T-cell (primary cell): ENCODE results near the gene RNASE3. TPM values are rescaled to one million over a fixed set of nuclear protein-coding genes. Genes with fewer than 3 reads are reported as not detected.

Experiments
- ATAC-seq, 4 experiments: fragments of 200-7000 bp in 3 of 4; fragments of 150-1000 bp in 1 of 4; cut with Tn5 transposase; replicated peaks in 1 of 4; 1 replicate in 3 of 4; 2 replicates in 1 of 4; pipeline ENCODE4 v1.10.0; 2021; ENCODE audit warnings: moderate library complexity in 3 of 4, mild to moderate bottlenecking in 2 of 4, moderate number of reproducible peaks in 1 of 4
- CTCF ChIA-PET, 2 donors: fragments of 300-600 bp; sonication (Branson Sonifier 250); formaldehyde crosslinking; loops; one replicate each; lab custom pipeline; 2022; ENCODE audit warnings: antibody characterized with exemption in 2 of 2; lab: Charles Lee
- POLR2A ChIA-PET, 2 donors: fragments of 300-600 bp; sonication (Branson Sonifier 250); formaldehyde crosslinking; loops; one replicate each; lab custom pipeline; 2022; ENCODE audit warnings: antibody characterized with exemption in 2 of 2; lab: Charles Lee
- DNase-seq, 35 experiments: peaks; one replicate each; pipeline versions ENCODE4 v3.0.0 to v3.0.0-alpha.2; 2013 to 2023
- H3K27ac ChIP-seq: one replicate; pipeline ENCODE4 v1.5.1; 2013; ENCODE audit warnings: low read length
- H3K27me3 ChIP-seq, 2 experiments: replicated peaks in 1 of 2; 1 replicate in 1 of 2; 2 replicates in 1 of 2; pipeline versions ENCODE4 v1.6.1 to v1.7.0; 2013; ENCODE audit warnings: low read length in 1 of 2, mixed read lengths in 1 of 2; ENCODE audit not compliant: control insufficient read depth in 2 of 2, insufficient read depth in 2 of 2; ENCODE audit errors: extremely low read depth in 1 of 2
- H3K36me3 ChIP-seq, 2 donors: 1 replicate in 1 of 2; 2 replicates in 1 of 2; pipeline versions ENCODE4 v1.6.1 to v1.7.0; 2013; ENCODE audit warnings: low read length in 1 of 2; ENCODE audit not compliant: control insufficient read depth in 2 of 2, insufficient read depth in 1 of 2; ENCODE audit errors: extremely low read depth in 1 of 2
- H3K4me1 ChIP-seq, 2 experiments: 1 replicate in 1 of 2; 2 replicates in 1 of 2; pipeline versions ENCODE4 v1.6.1 to v1.7.0; 2013; ENCODE audit warnings: low read length in 2 of 2, mixed read lengths in 1 of 2; ENCODE audit not compliant: insufficient read depth in 2 of 2, control insufficient read depth in 1 of 2; ENCODE audit errors: extremely low read depth in 1 of 2
- H3K4me3 ChIP-seq, 2 donors: 1 replicate in 1 of 2; 2 replicates in 1 of 2; pipeline versions ENCODE4 v1.5.1 to v1.7.0; 2013; ENCODE audit warnings: mild to moderate bottlenecking in 2 of 2, low read length in 1 of 2, moderate library complexity in 1 of 2; ENCODE audit not compliant: control insufficient read depth in 1 of 2; ENCODE audit errors: extremely low read depth in 1 of 2
- H3K9me3 ChIP-seq: 2 replicates; pipeline ENCODE4 v1.7.0; 2013
- H3K27ac Mint-ChIP-seq, 2 donors: one replicate each; pipeline ENCODE4 v1.8.0; 2020 to 2021; ENCODE audit warnings: mild to moderate bottlenecking in 2 of 2, mixed read lengths in 2 of 2
- H3K27me3 Mint-ChIP-seq, 2 donors: one replicate each; pipeline ENCODE4 v1.8.0; 2021 to 2022; ENCODE audit warnings: mixed read lengths in 2 of 2
- H3K36me3 Mint-ChIP-seq: one replicate; pipeline ENCODE4 v1.8.0; 2021; ENCODE audit warnings: mixed read lengths
- H3K4me1 Mint-ChIP-seq, 3 donors: one replicate each; pipeline ENCODE4 v1.8.0; 2020 to 2022; ENCODE audit warnings: mixed read lengths in 3 of 3, mild to moderate bottlenecking in 1 of 3
- H3K4me3 Mint-ChIP-seq, 3 donors: one replicate each; pipeline ENCODE4 v1.8.0; 2020 to 2022; ENCODE audit warnings: mild to moderate bottlenecking in 3 of 3, mixed read lengths in 3 of 3, moderate library complexity in 3 of 3
- H3K9me3 Mint-ChIP-seq, 3 donors: one replicate each; pipeline ENCODE4 v1.8.0; 2020 to 2022; ENCODE audit warnings: mixed read lengths in 3 of 3
- WGBS: methylation state at CpG from one replicate; pipeline ENCODE4 v1.1.5; 2013; ENCODE audit warnings: missing lambda C conversion rate; ENCODE audit not compliant: insufficient coverage; 5-methylcytosine and 5-hydroxymethylcytosine counted together
- total RNA-seq, 35 experiments: library from RNA in 6 of 35; stranded (reverse) in 6 of 35; fragments of 120-200 nt in 1 of 35; gene quantifications; one replicate each; pipeline versions ENCODE4 v1.2.1 to v1.2.4 and lab custom pipeline; 2013 to 2026

RNASE3 gene
- total RNA-seq, 5 donors from 2014 or later (not counting 1 experiment from before 2014, with no cell fraction given), result not detected

- no peaks in the 10 kb centered on the region for H3K4me1 ChIP-seq
- DNase-seq (no peak), ATAC-seq (no peak)
- no peaks in the 10 kb centered on the region for H3K4me1 Mint-ChIP-seq
- H3K4me3 ChIP-seq, result no peak overlapping the region
- H3K9me3 ChIP-seq, result no peaks in the 10 kb centered on the region
- H3K27me3 Mint-ChIP-seq, result peaks cover 4 to 17% of the 10 kb centered on the region in 2 donors
- no peaks in the 10 kb centered on the region for H3K36me3 Mint-ChIP-seq
- H3K27ac ChIP-seq, result no peak overlapping the region
- H3K27ac Mint-ChIP-seq, result no peak overlapping the region
- WGBS, result 90% methylated on average over 2 of the region's 5 CpGs
- no peaks in the 10 kb centered on the region for H3K9me3 Mint-ChIP-seq
- no peaks in the 10 kb centered on the region for H3K36me3 ChIP-seq
- CTCF ChIA-PET, result no interaction called here
- peaks cover 0 to 13% of the 10 kb centered on the region in 2 experiments for H3K27me3 ChIP-seq
- H3K4me3 Mint-ChIP-seq, result no peak overlapping the region
- POLR2A ChIA-PET, result no interaction called here
Observed at GRCh38 chr14:20935303-20935984, 44.3 kb downstream of the RNASE3 start.

Other genes with a start within 250 kb of the RNASE3 start
- not detected for gene OR6S1, start 249.7 kb upstream of the RNASE3 start, total RNA-seq
- gene RNASE4, start 206.8 kb upstream of the RNASE3 start, total RNA-seq, result under 1 TPM in 4 of 5 donors, not detected in 1; 0.46 to 0.86 (median 0.56) TPM
- 1 to 10 TPM in 1 of 5 donors, under 1 TPM in 2, not detected in 2; 0.85 to 1.4 (median 0.99) TPM for gene ANG, start 202.6 kb upstream of the RNASE3 start, total RNA-seq
- gene EDDM3A, start 145.5 kb upstream of the RNASE3 start, total RNA-seq, result not detected
- not detected for gene EDDM3B, start 123.0 kb upstream of the RNASE3 start, total RNA-seq
- gene RNASE6, start 110.1 kb upstream of the RNASE3 start, total RNA-seq, result 1 to 10 TPM in 4 of 5 donors, under 1 TPM in 1; 0.91 to 2.1 (median 1.3) TPM
- gene RNASE1, start 88.5 kb upstream of the RNASE3 start, total RNA-seq, result 1 to 10 TPM in 3 of 5 donors, not detected in 2; 1.5 to 2.3 (median 2.0) TPM
- not detected for gene RNASE2, start 64.1 kb downstream of the RNASE3 start, total RNA-seq
- gene METTL17, start 98.6 kb downstream of the RNASE3 start, total RNA-seq, result 100 to 1,000 TPM in 2 of 5 donors, 10 to 100 TPM in 3; 80.4 to 112 (median 99.0) TPM
- under 1 TPM in 1 of 5 donors, not detected in 4; 0.35 TPM for gene SLC39A2, start 107.9 kb downstream of the RNASE3 start, total RNA-seq
- 10 to 100 TPM; 26.1 to 28.2 (median 27.1) TPM for gene NDRG2, start 133.7 kb downstream of the RNASE3 start, total RNA-seq
- not detected for gene TPPP2, start 138.8 kb downstream of the RNASE3 start, total RNA-seq
- not detected for gene RNASE13, start 143.4 kb downstream of the RNASE3 start, total RNA-seq
- not detected for gene RNASE7, start 151.0 kb downstream of the RNASE3 start, total RNA-seq
- not detected for gene RNASE8, start 166.4 kb downstream of the RNASE3 start, total RNA-seq
- gene ARHGEF40, start 178.9 kb downstream of the RNASE3 start, total RNA-seq, result 1 to 10 TPM in 2 of 5 donors, under 1 TPM in 3; 0.39 to 3.3 (median 0.85) TPM
- gene ZNF219, start 207.3 kb downstream of the RNASE3 start, total RNA-seq, result 10 to 100 TPM in 1 of 5 donors, 1 to 10 TPM in 4; 7.2 to 12.4 (median 8.1) TPM
- gene TMEM253, start 209.7 kb downstream of the RNASE3 start, total RNA-seq, result under 1 TPM in 1 of 5 donors, not detected in 4; 0.49 TPM